HepG2 (cell line): ENCODE results near the gene ATPAF2. TPM values are rescaled to one million over a fixed set of nuclear protein-coding genes. Genes with fewer than 3 reads are reported as not detected.

Experiments
- BRD4 ChIP-seq: sonication (generic); formaldehyde crosslinking; IDR thresholded peaks from 2 replicates; pipeline ENCODE4 v1.4.0; 2020; ENCODE audit warnings: missing genetic modification reagents
- CBFB ChIP-seq: sonication (generic); formaldehyde crosslinking; IDR thresholded peaks from 2 replicates; pipeline ENCODE4 v1.4.0; 2020; ENCODE audit warnings: missing genetic modification reagents
- CCAR2 ChIP-seq: fragments of 200-400 bp; formaldehyde crosslinking; optimal IDR thresholded peaks from 2 replicates; pipeline ENCODE3; 2018; ENCODE audit warnings: low read depth, mild to moderate bottlenecking, low read length, moderate library complexity
- DNMT3B ChIP-seq: conservative IDR thresholded peaks from 2 replicates; pipeline ENCODE4 v1.6.1; 2016; ENCODE audit warnings: missing biosample characterization, control low read depth
- FOSL1 ChIP-seq: sonication (generic); formaldehyde crosslinking; IDR thresholded peaks from 2 replicates; pipeline ENCODE4 v1.9.0; 2021; ENCODE audit warnings: missing genetic modification reagents, borderline replicate concordance
- FOSL2 ChIP-seq: sonication (generic); formaldehyde crosslinking; IDR thresholded peaks from 2 replicates; pipeline ENCODE4 v1.4.0; 2020; ENCODE audit warnings: missing genetic modification reagents
- HNRNPL ChIP-seq: fragments of 200-400 bp; formaldehyde crosslinking; IDR thresholded peaks from 2 replicates; pipeline ENCODE4 v1.6.1; 2017; ENCODE audit warnings: mild to moderate bottlenecking, low read depth, low read length
- KAT8 ChIP-seq: IDR thresholded peaks from 2 replicates; pipeline ENCODE4 v1.6.1; 2016; ENCODE audit warnings: missing genetic modification reagents, missing compliant biosample characterization
- KLF16 ChIP-seq, 2 experiments: sonication (generic) in 1 of 2; formaldehyde crosslinking in 1 of 2; IDR thresholded peaks; 2 replicates each; pipeline versions ENCODE4 v1.6.1 to v1.8.0; 2016 to 2023; ENCODE audit warnings: missing genetic modification reagents in 2 of 2, missing compliant biosample characterization in 1 of 2
- KLF9 ChIP-seq: IDR thresholded peaks from 2 replicates; pipeline ENCODE4 v1.6.1; 2016; ENCODE audit warnings: low read depth
- MYNN ChIP-seq: sonication (generic); formaldehyde crosslinking; IDR thresholded peaks from 2 replicates; pipeline ENCODE4 v1.4.0; 2020; ENCODE audit warnings: mild to moderate bottlenecking, low read depth, missing genetic modification reagents
- SPEN ChIP-seq: sonication (generic); formaldehyde crosslinking; IDR thresholded peaks from 2 replicates; pipeline ENCODE4 v1.5.1; 2020; ENCODE audit warnings: low read depth, mild to moderate bottlenecking, missing genetic modification reagents
- SUZ12 ChIP-seq: fragments of 150-350 bp; IDR thresholded peaks from 2 replicates; pipeline ENCODE4 v1.6.1; 2014; ENCODE audit warnings: low read depth, low read length
- TAF15 ChIP-seq: fragments of 200-400 bp; formaldehyde crosslinking; IDR thresholded peaks from one replicate; pipeline ENCODE4 v1.6.1; 2018; ENCODE audit warnings: mild to moderate bottlenecking, low read depth, low read length; ENCODE audit not compliant: poor library complexity, severe bottlenecking
- ZNF326 ChIP-seq: sonication (generic); formaldehyde crosslinking; IDR thresholded peaks from 2 replicates; pipeline ENCODE4 v1.4.0; 2020; ENCODE audit warnings: missing genetic modification reagents, borderline replicate concordance
- ZNF607 ChIP-seq: sonication (generic); formaldehyde crosslinking; IDR thresholded peaks from 2 replicates; pipeline ENCODE4 v1.5.1; 2020; ENCODE audit warnings: missing genetic modification reagents, mild to moderate bottlenecking, borderline replicate concordance
- ZSCAN21 ChIP-seq: sonication (generic); formaldehyde crosslinking; IDR thresholded peaks from 2 replicates; pipeline ENCODE4 v1.8.0; 2022; ENCODE audit warnings: mild to moderate bottlenecking, missing genetic modification reagents, moderate library complexity, borderline replicate concordance
- ZSCAN30 ChIP-seq: sonication (generic); formaldehyde crosslinking; IDR thresholded peaks from 2 replicates; pipeline ENCODE4 v1.5.0; 2020; ENCODE audit warnings: mild to moderate bottlenecking, missing genetic modification reagents
- polyA plus RNA-seq, 8 experiments: library from polyadenylated mRNA; depleted of rRNA in 3 of 8; stranded (reverse) in 7 of 8; unstranded in 1 of 8; fragments of >200 nt; fragmentation: Illumina TruSeq in 4 of 8; extraction: Trizol in 4 of 8; gene quantifications; 2 replicates each; pipeline versions ENCODE4 v1.2.1 to v1.2.3, GENCODE V29; 2011 to 2016; ENCODE audit warnings: low read depth in 4 of 8, missing spikeins in 1 of 8, mixed read lengths in 1 of 8; ENCODE audit not compliant: insufficient read depth in 1 of 8
- total RNA-seq, 5 experiments: library from RNA; depleted of rRNA; stranded (reverse); fragments of >200 nt; fragmentation: Illumina TruSeq; extraction: Trizol; gene quantifications; 2 replicates each; pipeline ENCODE4 v1.2.3, GENCODE V29; 2016; ENCODE audit warnings: low read depth in 1 of 5
- TF ChIP-seq, protein P1 (sequence below): sonication (generic); formaldehyde crosslinking; IDR thresholded peaks from 2 replicates; pipeline ENCODE4 v1.4.0; 2020; ENCODE audit warnings: missing genetic modification reagents, mild to moderate bottlenecking, borderline replicate concordance
- TF ChIP-seq, protein P2 (sequence below): sonication (generic); formaldehyde crosslinking; IDR thresholded peaks from 2 replicates; pipeline ENCODE4 v1.5.0; 2020; ENCODE audit warnings: missing genetic modification reagents
- TF ChIP-seq, protein P3 (sequence below): sonication (generic); formaldehyde crosslinking; IDR thresholded peaks from 2 replicates; pipeline ENCODE4 v1.5.0; 2020; ENCODE audit warnings: missing genetic modification reagents, mild to moderate bottlenecking, borderline replicate concordance
- TF ChIP-seq, protein P4 (sequence below): sonication (generic); formaldehyde crosslinking; IDR thresholded peaks from 2 replicates; pipeline ENCODE4 v1.8.0; 2022; ENCODE audit warnings: mild to moderate bottlenecking, missing genetic modification reagents, borderline replicate concordance

ATPAF2 gene
- total and polyA plus RNA-seq, 2 of the 13 experiments (the other 11 are each of a cell fraction or from before 2014, with no cell fraction given) = 15.0 to 16.5 TPM

DNA sequence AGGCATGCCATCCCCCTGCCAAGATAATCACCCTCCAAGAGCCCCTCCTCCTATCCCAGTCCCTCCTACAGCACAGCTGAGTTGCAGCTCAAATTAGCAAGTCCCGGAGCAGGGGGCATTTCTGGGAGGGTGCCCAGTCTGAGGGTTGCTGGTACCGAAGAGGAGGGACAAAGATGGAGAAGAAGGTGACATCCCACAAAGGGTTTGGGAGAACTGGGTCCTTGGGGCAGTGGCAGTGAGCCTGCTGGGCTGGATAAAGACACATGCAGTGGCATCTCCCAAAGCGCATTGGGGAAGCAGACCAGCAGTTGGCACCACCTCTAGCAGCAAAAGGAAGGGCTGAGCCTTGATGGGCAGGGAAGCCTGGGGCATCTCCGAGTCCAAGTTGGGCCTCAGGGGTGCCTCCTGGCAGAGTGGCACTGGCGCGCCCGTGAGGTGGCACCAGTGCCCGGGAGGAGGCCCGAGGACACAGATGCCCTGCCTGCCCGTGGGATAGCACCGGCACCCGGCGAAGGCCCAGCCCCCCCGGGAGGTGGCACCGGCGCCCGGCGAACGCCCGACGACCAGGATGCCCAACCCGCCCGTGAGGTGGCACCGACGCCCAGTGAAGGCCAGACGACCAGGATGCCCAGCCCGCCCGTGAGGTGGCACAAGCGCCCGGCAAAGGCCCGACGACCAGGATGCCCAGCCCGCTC lies 67.4 kb downstream of the ATPAF2 start (continued):
- TF ChIP-seq ZSCAN21 (CRISPR knock-in tag) = no peak
- TF ChIP-seq FOSL2 (CRISPR knock-in tag) = no peak
- no peak for TF ChIP-seq MYNN (CRISPR knock-in tag)
- TF ChIP-seq, protein P1, sequence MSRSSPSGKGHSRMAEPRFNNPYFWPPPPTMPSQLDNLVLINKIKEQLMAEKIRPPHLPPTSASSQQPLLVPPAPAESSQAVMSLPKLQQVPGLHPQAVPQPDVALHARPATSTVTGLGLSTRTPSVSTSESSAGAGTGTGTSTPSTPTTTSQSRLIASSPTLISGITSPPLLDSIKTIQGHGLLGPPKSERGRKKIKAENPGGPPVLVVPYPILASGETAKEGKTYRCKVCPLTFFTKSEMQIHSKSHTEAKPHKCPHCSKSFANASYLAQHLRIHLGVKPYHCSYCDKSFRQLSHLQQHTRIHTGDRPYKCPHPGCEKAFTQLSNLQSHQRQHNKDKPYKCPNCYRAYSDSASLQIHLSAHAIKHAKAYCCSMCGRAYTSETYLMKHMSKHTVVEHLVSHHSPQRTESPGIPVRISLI = no peak
- 0 out of 2 replicates have a peak, but pooled peaks have one; percentile 1 for TF ChIP-seq KAT8 (CRISPR knock-in tag)
- TF ChIP-seq KLF16 (CRISPR knock-in tag; IDR thresholded peaks at IDR 0.05) = no peak
- TF ChIP-seq TAF15 = peak; percentile 14
- TF ChIP-seq BRD4 = no peak
- no peak for TF ChIP-seq DNMT3B
- TF ChIP-seq HNRNPL = peak; percentile 89; the same call in 1 of the 2 replicates
- no peak for TF ChIP-seq KLF9
- TF ChIP-seq CCAR2 = no peak
- TF ChIP-seq, protein P2, sequence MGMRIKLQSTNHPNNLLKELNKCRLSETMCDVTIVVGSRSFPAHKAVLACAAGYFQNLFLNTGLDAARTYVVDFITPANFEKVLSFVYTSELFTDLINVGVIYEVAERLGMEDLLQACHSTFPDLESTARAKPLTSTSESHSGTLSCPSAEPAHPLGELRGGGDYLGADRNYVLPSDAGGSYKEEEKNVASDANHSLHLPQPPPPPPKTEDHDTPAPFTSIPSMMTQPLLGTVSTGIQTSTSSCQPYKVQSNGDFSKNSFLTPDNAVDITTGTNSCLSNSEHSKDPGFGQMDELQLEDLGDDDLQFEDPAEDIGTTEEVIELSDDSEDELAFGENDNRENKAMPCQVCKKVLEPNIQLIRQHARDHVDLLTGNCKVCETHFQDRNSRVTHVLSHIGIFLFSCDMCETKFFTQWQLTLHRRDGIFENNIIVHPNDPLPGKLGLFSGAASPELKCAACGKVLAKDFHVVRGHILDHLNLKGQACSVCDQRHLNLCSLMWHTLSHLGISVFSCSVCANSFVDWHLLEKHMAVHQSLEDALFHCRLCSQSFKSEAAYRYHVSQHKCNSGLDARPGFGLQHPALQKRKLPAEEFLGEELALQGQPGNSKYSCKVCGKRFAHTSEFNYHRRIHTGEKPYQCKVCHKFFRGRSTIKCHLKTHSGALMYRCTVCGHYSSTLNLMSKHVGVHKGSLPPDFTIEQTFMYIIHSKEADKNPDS = no peak
- no peak for TF ChIP-seq SUZ12
- TF ChIP-seq, protein P3, sequence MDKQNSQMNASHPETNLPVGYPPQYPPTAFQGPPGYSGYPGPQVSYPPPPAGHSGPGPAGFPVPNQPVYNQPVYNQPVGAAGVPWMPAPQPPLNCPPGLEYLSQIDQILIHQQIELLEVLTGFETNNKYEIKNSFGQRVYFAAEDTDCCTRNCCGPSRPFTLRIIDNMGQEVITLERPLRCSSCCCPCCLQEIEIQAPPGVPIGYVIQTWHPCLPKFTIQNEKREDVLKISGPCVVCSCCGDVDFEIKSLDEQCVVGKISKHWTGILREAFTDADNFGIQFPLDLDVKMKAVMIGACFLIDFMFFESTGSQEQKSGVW (CRISPR knock-in tag) = no peak
- TF ChIP-seq ZNF607 (CRISPR knock-in tag) = 0 out of 2 replicates have a peak, but pooled peaks have one; percentile 23
- TF ChIP-seq SPEN (CRISPR knock-in tag) = no peak
- TF ChIP-seq CBFB (CRISPR knock-in tag) = no peak
- TF ChIP-seq, protein P4, sequence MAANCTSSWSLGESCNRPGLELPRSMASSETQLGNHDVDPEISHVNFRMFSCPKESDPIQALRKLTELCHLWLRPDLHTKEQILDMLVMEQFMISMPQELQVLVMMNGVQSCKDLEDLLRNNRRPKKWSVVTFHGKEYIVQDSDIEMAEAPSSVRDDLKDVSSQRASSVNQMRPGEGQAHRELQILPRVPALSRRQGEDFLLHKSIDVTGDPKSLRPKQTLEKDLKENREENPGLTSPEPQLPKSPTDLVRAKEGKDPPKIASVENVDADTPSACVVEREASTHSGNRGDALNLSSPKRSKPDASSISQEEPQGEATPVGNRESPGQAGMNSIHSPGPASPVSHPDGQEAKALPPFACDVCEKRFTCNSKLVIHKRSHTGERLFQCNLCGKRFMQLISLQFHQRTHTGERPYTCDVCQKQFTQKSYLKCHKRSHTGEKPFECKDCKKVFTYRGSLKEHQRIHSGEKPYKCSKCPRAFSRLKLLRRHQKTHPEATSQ (CRISPR knock-in tag) = no peak
- TF ChIP-seq ZNF326 (CRISPR knock-in tag) = no peak
- TF ChIP-seq FOSL1 (CRISPR knock-in tag) = no peak
- no peak for TF ChIP-seq ZSCAN30
